ENCODE data around the gene CDYL2.
"Not testable (repeated sequence)": the region's sequence is repeated elsewhere in the genome, so short reads cannot be mapped to it uniquely, and the experiment has no call there.

The CDYL2 gene

GRCh38 chr16:80804526-80805383 is at the start of gene CDYL2:
TSS of gene CDYL2 (minus strand) at chr16:80804598. CDS start at chr16:80804173, 425 bp downstream.
- no peak for DNase-seq (ENCODE audit: low read depth)

DNA sequence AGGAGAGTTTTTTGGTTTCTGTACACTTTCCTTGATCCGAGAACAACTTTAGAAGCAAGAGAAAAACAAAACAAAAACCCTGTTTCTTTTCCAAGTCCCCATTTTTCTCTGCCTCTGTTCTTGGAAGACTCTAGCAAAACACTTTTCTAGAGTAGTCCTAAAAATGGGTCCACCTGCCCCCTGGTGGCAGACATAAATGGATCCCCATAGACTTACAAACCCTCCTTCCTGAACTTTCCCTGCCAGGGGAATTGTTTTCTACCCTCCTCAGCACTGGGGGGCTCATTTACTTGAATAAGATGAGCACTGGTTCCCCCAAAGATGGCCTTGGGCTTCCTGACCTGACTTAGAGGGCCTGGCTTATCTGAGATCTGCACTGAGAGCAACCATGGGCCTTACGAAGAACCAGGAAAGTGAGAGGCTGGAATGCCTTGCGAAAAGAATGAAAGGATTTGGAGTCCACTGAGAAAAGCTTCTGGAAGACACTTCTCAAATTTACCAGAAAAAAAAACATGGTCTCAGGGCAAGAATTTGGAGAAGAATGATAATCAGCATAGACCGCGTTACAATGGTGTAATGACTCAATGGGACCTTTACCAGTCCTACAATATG is 48.0 kb upstream of the CDYL2 start:
- DNase-seq (ENCODE audit: low read depth), result no peak

GRCh38 chr16:80851831-80852230 is 47.4 kb upstream of the CDYL2 start:
- DNase-seq (ENCODE audit: low read depth), result no peak

DNA sequence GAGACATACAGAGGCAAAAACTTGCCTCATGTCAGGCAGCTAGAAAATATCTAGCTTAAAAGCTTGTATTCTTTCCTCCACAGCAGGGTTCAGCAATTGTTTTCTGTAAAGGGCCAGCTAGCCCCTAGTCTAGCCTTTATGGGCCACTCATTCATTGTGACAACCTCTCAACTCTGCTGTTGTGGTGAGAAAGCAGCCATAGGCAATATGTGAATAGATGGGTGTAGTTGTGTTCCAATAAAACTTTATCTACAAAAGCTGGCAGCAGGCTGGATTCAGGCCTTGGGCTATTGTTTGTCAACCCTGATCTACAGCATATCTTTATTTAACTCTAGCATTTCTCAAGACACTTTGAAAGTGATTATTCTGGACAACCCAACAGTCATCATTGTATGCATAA is 46.4 kb upstream of the CDYL2 start:
- DNase-seq (ENCODE audit: low read depth), result no peak

DNA sequence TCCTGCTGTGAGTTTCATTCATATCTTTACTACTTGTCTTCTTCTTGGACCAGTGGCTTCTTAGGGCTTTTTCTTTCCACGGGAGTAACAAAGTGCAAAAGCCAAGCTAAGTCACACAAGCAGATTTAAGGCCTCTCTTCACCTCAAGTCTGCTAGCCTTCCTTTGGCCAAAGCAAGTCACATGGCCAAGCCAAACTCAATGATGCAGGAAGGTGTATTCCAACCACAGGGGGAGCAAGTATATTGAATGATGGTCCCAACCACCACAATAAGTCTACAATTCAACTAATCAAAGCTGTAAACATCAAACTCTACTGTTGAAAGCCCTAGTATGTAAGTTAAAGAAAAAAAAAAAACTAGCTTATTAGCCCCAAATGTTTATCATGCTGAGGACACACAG is 44.5 kb upstream of the CDYL2 start:
- no peak for DNase-seq (ENCODE audit: low read depth)

DNA sequence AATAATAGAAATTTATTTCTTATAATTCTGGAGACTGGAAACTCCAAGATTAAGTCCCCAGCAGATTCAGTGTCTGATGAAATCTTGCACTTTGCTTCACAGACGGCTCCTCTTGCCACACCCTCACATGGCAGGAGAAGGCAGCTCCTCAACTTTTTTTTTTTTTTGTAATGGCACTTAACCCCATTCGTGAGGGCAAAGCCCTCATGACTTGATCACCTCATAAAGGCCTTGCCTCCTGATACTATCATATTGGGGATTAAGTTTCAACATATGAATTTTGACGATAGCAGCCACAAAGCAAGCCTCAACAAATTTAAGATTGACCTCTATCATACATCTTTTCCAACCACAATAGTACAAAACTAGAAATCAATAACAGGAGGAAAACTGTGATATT is 42.3 kb upstream of the CDYL2 start:
- DNase-seq (ENCODE audit: low read depth), result no peak

DNA sequence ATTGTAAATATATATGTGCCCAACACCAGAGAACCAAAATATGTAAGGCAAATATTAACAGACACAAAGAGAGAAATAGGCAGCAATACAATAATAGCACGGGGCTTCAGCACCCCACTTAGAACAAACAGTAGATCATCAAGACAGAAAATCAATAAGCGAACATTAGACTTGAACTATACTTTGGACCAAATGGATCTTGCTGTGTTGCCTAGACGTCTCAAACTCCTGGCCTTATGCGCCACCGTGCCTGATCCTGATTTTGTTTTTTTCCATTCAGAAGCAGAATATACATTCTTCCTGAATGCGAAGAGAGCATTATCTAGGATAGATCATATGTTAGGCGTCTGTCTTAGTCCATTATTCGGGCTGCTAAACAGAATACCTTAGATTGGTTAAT is 41.9 kb upstream of the CDYL2 start:
- DNase-seq (ENCODE audit: low read depth), result no peak

- no peak for DNase-seq (ENCODE audit: low read depth)
Observed at GRCh38 chr16:80844395-80844794, 40.0 kb upstream of the CDYL2 start.

DNA sequence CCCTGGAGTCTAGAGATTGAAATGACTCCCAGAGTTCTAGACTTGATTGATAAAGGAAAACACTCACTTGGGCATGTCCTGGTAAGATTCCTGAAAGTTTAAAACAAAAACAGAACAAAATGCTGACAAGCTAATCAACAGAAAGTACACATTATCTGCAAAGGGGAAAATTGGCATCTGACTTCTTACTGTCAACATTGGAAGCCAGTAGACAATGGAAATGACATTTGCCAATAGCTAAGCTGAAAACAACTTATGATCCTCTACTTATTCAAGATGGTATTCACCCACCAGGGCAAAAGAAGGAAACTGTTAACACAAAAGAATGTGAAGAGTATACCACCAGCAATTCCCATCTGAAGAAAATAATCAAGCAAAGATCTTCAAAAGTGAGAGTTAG is 36.8 kb upstream of the CDYL2 start:
- no peak for DNase-seq (ENCODE audit: low read depth)

DNA sequence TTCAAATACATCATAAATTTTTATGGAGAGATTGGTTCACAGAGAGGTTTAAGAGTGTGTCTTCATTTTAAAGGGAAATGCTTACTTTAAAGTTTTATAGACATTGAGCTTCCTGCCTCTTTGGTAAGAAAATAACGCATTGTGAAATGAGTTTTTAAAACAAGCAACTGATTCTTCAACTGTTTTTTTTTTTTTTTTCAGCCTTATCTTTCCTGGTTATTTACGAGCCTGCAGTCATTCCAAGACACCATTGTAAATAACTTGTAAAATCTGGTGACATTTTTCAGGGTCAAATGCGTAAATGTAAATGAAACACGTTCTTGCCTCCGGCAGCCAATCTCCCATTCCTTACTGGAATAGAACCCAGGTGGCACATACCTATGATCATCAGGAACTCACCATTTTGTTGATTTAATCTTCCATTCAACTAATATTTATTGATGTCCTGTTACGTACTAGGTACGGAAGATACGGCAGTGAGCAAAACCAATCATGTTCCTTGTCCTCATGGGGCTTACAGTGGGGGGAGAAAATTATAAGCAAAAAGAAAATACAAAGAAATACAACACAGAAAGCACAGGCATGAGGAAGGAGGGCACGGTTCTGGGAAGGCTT is 33.2 kb upstream of the CDYL2 start:
- no peak for DNase-seq (ENCODE audit: low read depth)

DNA sequence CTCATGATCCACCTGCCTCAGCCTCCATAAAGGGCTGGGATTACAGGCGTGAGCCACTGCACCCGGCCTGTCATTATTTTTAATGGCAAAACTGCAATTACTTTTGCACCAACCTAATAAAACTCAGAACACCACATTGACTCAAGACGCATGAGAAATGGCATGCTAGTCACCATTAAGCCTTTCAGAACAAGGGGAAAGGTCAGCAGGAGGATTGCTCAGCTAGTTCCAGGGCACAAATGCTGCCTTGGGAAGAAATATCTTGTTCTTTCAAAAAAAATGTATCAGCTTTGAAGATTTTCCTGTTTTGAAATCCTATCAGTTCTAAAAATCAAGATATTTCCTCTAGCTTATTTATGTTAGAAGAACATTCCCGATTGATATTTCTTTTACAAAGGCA is 32.4 kb upstream of the CDYL2 start:
- DNase-seq (ENCODE audit: low read depth), result no peak

- DNase-seq (ENCODE audit: low read depth), result no peak
Observed at GRCh38 chr16:80836202-80836601, 31.8 kb upstream of the CDYL2 start.

DNA sequence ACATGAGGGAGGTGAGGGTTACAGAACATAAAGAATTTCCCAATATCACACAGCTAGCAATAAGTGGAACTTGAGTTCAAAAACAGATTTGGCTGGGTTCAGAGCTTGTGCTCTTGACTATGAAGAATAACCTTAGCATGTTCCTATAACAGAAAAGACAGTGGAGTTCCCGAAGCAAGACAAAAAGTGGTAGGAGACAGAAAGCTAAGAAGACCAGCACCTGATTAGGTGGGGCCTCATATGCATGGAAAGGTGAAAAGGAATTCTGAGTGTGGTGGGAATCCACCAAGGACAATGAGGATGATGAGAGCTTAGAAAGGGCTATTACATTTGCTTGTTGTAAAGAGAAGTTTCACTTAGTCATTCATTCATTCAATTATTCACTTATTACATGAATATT is 26.6 kb upstream of the CDYL2 start:
- no peak for DNase-seq (ENCODE audit: low read depth)

- no peak for DNase-seq (ENCODE audit: low read depth)
Observed at GRCh38 chr16:80828495-80828894, 24.1 kb upstream of the CDYL2 start.

- DNase-seq (ENCODE audit: low read depth), result no peak
Observed at GRCh38 chr16:80827007-80827406, 22.6 kb upstream of the CDYL2 start.

DNA sequence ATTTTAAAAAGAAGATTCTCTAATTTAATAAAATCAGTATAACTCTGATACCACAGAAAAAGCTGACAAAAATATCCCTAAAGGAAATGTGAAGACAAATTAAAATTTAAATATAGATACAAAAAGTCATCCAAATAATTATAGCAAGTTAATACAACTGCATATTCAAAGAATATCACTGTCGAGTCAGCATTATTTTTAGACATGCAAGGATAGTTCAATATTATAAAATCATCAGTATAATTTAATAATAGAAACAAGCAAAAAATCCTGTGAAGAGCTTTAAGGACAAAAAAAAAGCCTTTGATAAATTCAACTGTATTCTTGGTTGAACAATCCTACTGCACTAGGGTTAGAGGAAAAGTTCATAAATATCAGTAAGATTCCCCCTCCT is 21.0 kb upstream of the CDYL2 start:
- no peak for DNase-seq (ENCODE audit: low read depth)

DNA sequence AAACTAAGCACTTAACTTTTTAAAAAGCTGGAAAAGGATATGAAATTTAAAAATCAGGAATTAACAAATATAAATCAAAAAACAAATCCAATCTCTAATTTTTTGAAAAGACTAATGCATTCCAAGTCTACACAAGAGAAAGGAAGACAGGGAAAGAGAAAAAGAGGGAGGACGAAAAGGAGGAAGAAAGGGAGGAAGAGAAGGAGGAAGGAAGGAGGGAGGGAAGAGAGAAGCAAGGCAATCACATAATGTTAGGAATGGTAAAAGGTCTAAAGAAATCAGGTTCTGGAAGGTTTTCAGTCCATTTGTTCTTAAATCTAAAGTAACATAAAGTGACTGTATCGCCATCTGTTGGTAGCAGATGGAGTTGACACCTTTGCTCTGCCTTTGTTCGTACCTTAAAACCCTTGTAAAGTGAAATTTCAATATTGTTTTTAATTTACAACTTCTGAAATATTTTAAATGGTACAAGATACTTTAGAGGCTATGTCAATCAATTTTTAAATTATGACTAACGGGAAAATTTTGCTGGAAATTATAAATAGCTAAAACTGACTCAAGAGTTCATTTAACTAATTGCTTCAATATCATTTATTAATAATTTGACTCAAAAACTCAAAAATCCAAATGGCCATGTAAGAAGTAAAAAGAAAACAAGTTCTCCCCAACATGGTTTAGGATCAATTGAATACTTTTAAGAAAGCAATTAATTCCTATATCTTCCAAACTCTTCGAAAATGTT is 20.4 kb upstream of the CDYL2 start:
- DNase-seq (ENCODE audit: low read depth), result no peak

- DNase-seq (ENCODE audit: low read depth), result no peak
Observed at GRCh38 chr16:80819988-80820387, 15.6 kb upstream of the CDYL2 start.

GRCh38 chr16:80816356-80816755 is 12.0 kb upstream of the CDYL2 start:
- no peak for DNase-seq (ENCODE audit: low read depth)

DNA sequence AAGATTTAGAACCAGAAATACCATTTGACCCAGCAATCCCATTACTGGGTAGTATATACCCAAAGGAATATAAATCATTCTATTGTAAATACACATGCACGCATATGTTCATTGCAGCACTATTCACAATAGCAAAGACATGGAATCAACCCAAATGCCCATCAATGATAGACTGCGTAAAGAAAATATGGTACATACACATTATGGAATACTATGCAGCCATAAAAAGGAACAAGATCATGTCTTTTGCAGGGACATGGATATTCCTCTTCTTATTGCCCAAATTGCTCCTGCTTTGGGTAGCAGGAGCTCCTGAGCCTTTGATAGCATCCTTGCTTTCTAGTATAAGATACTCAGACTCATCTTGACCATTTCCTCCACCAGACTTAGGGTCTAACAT is 10.9 kb upstream of the CDYL2 start:
- DNase-seq (ENCODE audit: low read depth), result not testable (repeated sequence)

GRCh38 chr16:80812593-80812992 is 8.2 kb upstream of the CDYL2 start:
- DNase-seq (ENCODE audit: low read depth), result no peak

- no peak for DNase-seq (ENCODE audit: low read depth)
Observed at GRCh38 chr16:80809366-80809765, 5.0 kb upstream of the CDYL2 start.

DNA sequence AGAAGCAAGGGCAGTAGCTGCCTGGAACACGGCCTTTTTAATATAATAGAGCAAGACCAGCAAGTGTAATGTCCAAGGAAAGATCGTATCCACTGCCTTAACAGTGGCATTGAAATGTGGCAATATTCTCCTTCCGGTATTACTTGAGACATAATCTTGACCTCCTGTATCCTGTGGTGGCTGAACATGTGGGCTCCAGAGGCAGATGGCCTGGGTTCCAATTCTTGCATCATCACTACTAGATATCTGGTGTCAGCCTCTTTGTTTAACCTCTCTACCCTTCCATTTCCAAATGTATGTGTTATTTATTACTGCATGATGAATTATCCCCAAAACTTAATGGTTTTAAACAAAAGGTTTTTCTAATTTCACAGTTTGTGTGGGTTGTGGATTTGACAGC is 3.5 kb upstream of the CDYL2 start:
- no peak for DNase-seq (ENCODE audit: low read depth)

Data from stimulated activated CD8-positive, alpha-beta memory T cell treated with anti-CD3 and anti-CD28 coated beads, Interleukin-12 subunit alpha, Interleukin-12 subunit beta, amount 100 ng/mL, for 1 hour (primary cell).